Measurements from ENCODE around the gene BIN2. TPM values are rescaled to one million over a fixed set of nuclear protein-coding genes. Genes with fewer than 3 reads are reported as not detected.

Gene BIN2
- total RNA-seq, 1 experiment from 2014 or later: not detected

DNA sequence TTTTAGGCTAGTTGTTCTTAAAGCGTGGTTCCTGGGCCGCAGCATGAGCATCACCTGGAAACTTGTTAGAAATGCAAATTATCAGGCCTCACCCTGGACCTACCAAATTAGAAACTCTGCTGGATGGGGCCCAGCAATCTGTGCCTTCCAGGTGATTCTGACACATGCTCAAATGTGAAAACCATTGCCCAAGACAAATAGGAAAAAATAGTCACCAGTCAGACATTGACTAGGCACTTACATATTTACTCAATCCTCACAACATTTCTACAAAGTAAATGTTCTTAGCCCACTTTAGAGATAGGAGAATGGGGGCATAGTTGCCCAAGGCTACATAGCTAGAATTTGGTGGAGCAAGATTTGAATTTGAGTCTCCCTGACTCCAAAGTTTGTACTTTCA is 19.2 kb upstream of the BIN2 start:
- H3K4me1 ChIP-seq (ENCODE audit: insufficient read depth, low read length, poor library complexity, severe bottlenecking): peaks cover 5% of the 10 kb centered on the region
- POLR2A ChIA-PET (ENCODE audit: low non-redundant PET): no interaction called here
- H3K27me3 ChIP-seq (replicated peaks; ENCODE audit: insufficient read depth, low read depth, low read length, poor library complexity): no peaks in the 10 kb centered on the region
- intact Hi-C loops (cut with micrococcal nuclease; ENCODE audit: unreplicated experiment): loop anchor here (5.0 to 10.0 kb wide), 2 partner anchors 298 to 516 kb away; partner anchors contain the start of gene LETMD1
- no peak overlapping the region for H3K4me3 ChIP-seq (ENCODE audit: low read depth, low read length, poor library complexity, severe bottlenecking)
- DNase-seq (ENCODE audit: low spot score): no peak
- CTCF ChIA-PET: no interaction called here
- no peak overlapping the region for H3K27ac ChIP-seq (ENCODE audit: low read depth, low read length, poor library complexity, severe bottlenecking)
- no peaks in the 10 kb centered on the region for H3K36me3 ChIP-seq (ENCODE audit: insufficient read depth, low read length, poor library complexity, severe bottlenecking)
- no TSS peak for BruUV-seq (replicated peaks)
- TF ChIP-seq, protein P1, sequence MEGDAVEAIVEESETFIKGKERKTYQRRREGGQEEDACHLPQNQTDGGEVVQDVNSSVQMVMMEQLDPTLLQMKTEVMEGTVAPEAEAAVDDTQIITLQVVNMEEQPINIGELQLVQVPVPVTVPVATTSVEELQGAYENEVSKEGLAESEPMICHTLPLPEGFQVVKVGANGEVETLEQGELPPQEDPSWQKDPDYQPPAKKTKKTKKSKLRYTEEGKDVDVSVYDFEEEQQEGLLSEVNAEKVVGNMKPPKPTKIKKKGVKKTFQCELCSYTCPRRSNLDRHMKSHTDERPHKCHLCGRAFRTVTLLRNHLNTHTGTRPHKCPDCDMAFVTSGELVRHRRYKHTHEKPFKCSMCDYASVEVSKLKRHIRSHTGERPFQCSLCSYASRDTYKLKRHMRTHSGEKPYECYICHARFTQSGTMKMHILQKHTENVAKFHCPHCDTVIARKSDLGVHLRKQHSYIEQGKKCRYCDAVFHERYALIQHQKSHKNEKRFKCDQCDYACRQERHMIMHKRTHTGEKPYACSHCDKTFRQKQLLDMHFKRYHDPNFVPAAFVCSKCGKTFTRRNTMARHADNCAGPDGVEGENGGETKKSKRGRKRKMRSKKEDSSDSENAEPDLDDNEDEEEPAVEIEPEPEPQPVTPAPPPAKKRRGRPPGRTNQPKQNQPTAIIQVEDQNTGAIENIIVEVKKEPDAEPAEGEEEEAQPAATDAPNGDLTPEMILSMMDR (conservative IDR thresholded peaks at IDR 0.05; ENCODE audit: low read depth, low read length): no peak
- no peak for TF ChIP-seq EZH2 (IDR thresholded peaks at IDR 0.05; ENCODE audit: borderline replicate concordance, low read depth, low read length, poor library complexity, severe bottlenecking)
- H3K9me3 ChIP-seq (ENCODE audit: low read depth, low read length, poor library complexity, severe bottlenecking): no peaks in the 10 kb centered on the region

DNA sequence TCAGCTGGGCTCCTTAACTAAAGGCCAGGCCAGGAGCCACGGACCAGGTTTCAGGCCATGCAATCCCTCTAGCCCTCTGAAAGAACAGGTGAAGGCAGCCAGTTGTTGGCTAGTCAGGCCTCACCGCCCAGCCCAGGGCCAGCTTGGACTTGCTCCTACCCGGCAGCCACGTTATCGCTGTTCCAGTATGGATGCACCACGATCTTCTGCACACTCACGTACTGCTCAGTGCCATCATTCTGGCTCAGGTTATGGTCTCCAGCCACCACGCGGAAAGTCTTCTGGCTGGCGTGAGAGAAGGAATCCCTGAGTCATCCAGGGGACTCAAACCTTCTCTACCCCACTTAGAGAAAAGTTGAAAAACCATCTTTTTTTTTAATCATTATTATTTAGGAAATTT is 18.4 kb upstream of the BIN2 start:
- CTCF ChIA-PET: interaction anchor here (3.2 kb wide), 1 partner anchor 516 kb away, joined by 35 read pairs; no protein-coding TSS in a partner anchor
- H3K4me3 ChIP-seq (ENCODE audit: low read depth, low read length, poor library complexity, severe bottlenecking): no peak overlapping the region
- no peak overlapping the region for H3K27ac ChIP-seq (ENCODE audit: low read depth, low read length, poor library complexity, severe bottlenecking)
- intact Hi-C loops (cut with micrococcal nuclease; ENCODE audit: unreplicated experiment): loop anchor here (5.0 to 10.0 kb wide), 2 partner anchors 298 to 515 kb away; partner anchors contain the start of gene LETMD1
- no peaks in the 10 kb centered on the region for H3K9me3 ChIP-seq (ENCODE audit: low read depth, low read length, poor library complexity, severe bottlenecking)
- no TSS peak for BruUV-seq (replicated peaks)
- no peak for TF ChIP-seq EZH2 (IDR thresholded peaks at IDR 0.05; ENCODE audit: borderline replicate concordance, low read depth, low read length, poor library complexity, severe bottlenecking)
- TF ChIP-seq, protein P1 (conservative IDR thresholded peaks at IDR 0.05; ENCODE audit: low read depth, low read length): no peak
- DNase-seq (ENCODE audit: low spot score): no peak
- POLR2A ChIA-PET (ENCODE audit: low non-redundant PET): no interaction called here
- H3K36me3 ChIP-seq (ENCODE audit: insufficient read depth, low read length, poor library complexity, severe bottlenecking): no peaks in the 10 kb centered on the region
- no peaks in the 10 kb centered on the region for H3K27me3 ChIP-seq (replicated peaks; ENCODE audit: insufficient read depth, low read depth, low read length, poor library complexity)
- H3K4me1 ChIP-seq (ENCODE audit: insufficient read depth, low read length, poor library complexity, severe bottlenecking): peaks cover 5% of the 10 kb centered on the region

DNA sequence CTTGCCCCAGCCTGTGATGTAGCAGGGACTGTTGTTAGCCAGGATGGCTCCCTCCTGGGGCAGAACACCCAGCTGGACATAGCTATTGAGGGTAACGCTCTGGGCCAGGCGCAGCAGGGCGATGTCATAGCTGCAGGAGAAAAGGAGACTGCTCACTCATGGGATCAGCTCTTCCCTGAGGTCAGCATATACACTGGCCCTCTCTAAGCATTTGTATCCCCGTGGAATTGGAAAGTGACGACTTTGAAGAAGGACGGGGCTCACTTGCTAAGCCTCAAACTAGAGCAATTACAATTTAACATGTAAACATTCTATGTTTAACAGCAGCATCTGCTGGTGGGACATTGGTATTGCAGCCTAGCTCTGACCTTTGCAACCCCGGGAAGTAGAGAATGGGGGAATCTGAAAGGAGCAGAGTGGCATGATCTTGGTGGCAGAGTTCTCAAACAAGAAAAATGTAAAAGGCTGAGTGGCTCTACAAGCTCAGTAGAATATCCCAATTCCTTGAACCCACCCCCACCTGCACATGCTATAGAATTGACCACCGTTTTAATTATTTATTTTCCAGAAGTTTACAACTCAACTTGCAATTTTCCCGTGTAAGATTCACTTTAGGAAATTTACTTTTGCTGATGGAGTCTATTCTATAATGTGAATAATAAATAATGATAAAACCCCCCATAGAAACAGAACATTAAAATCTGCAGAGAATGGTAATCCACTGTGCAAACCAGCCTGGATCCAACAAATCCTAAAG is 17.5 kb upstream of the BIN2 start:
- intact Hi-C loops (cut with micrococcal nuclease; ENCODE audit: unreplicated experiment): loop anchor here (1.0 to 10.0 kb wide), 3 partner anchors 79 to 514 kb away; partner anchors contain the start of gene LETMD1
- Histone ChIP-seq H3K27me3 (replicated peaks; ENCODE audit: insufficient read depth, low read depth, low read length, poor library complexity) (no peaks in the 10 kb centered on the region), H3K4me1 (ENCODE audit: insufficient read depth, low read length, poor library complexity, severe bottlenecking) (peaks cover 5% of the 10 kb centered on the region), H3K36me3 (ENCODE audit: insufficient read depth, low read length, poor library complexity, severe bottlenecking) (no peaks in the 10 kb centered on the region), H3K27ac (ENCODE audit: low read depth, low read length, poor library complexity, severe bottlenecking) (no peak overlapping the region), H3K4me3 (ENCODE audit: low read depth, low read length, poor library complexity, severe bottlenecking) (peak overlapping the region; percentile 22), H3K9me3 (ENCODE audit: low read depth, low read length, poor library complexity, severe bottlenecking) (no peaks in the 10 kb centered on the region)
- no TSS peak for BruUV-seq (replicated peaks)
- peak; percentile 78 for DNase-seq (ENCODE audit: low spot score)
- TF ChIP-seq, protein P1 (conservative IDR thresholded peaks at IDR 0.05; ENCODE audit: low read depth, low read length): peak; percentile 97
- TF ChIP-seq EZH2 (IDR thresholded peaks at IDR 0.05; ENCODE audit: borderline replicate concordance, low read depth, low read length, poor library complexity, severe bottlenecking): no peak
- CTCF ChIA-PET: interaction anchor here (0.5 to 3.2 kb wide), 8 partner anchors 50 to 576 kb away, joined by 3 to 35 read pairs (median 6); no protein-coding TSS in a partner anchor
- POLR2A ChIA-PET (ENCODE audit: low non-redundant PET): interaction anchor here (0.5 kb wide), 1 partner anchor 258 kb away, joined by 4 read pairs; the partner anchor contains the start of gene CSRNP2
